KMS-11 (cell line): ENCODE results near the gene COPS3.
"Not testable (repeated sequence)": the region's sequence is repeated elsewhere in the genome, so short reads cannot be mapped to it uniquely, and the experiment has no call there.

Experiments used
- H2AFZ ChIP-seq: fragments of 200-600 bp; sonication (generic); 2 replicates; pipeline ENCODE4 v1.6.1; 2016; ENCODE audit warnings: antibody characterized with exemption, mixed run types, low read depth
- H3K27ac ChIP-seq: fragments of 200-600 bp; sonication (generic); 2 replicates; pipeline ENCODE4 v1.6.1; 2016; ENCODE audit warnings: mild to moderate bottlenecking, mixed run types
- H3K27me3 ChIP-seq: fragments of 200-600 bp; sonication (generic); 2 replicates; pipeline ENCODE4 v1.6.1; 2017; ENCODE audit warnings: mild to moderate bottlenecking, low read depth, mixed run types, moderate library complexity; ENCODE audit not compliant: insufficient read depth
- H3K36me3 ChIP-seq: fragments of 200-600 bp; sonication (generic); 2 replicates; pipeline ENCODE4 v1.6.1; 2017; ENCODE audit warnings: mild to moderate bottlenecking, mixed run types; ENCODE audit not compliant: insufficient read depth
- H3K4me1 ChIP-seq: fragments of 200-600 bp; sonication (generic); 2 replicates; pipeline ENCODE4 v1.6.1; 2016; ENCODE audit warnings: mild to moderate bottlenecking, low read depth, mixed run types; ENCODE audit not compliant: poor library complexity, severe bottlenecking
- H3K4me2 ChIP-seq: fragments of 200-600 bp; sonication (generic); 2 replicates; pipeline ENCODE4 v1.7.0; 2016; ENCODE audit warnings: mild to moderate bottlenecking, mixed run types
- H3K4me3 ChIP-seq: fragments of 200-600 bp; sonication (generic); IDR thresholded peaks from 2 replicates; pipeline ENCODE4 v1.6.1; 2017; ENCODE audit warnings: low read depth, low read length, mixed read lengths; ENCODE audit not compliant: insufficient read depth
- H3K79me2 ChIP-seq: fragments of 200-600 bp; sonication (generic); 2 replicates; pipeline ENCODE4 v1.6.1; 2016; ENCODE audit warnings: low read depth, mixed run types; ENCODE audit not compliant: insufficient read depth
- H3K9ac ChIP-seq: fragments of 200-600 bp; sonication (generic); 2 replicates; pipeline ENCODE4 v1.6.1; 2016; ENCODE audit warnings: mild to moderate bottlenecking, mixed run types
- H4K20me1 ChIP-seq: fragments of 200-600 bp; sonication (generic); 2 replicates; pipeline ENCODE4 v1.6.1; 2016; ENCODE audit warnings: mild to moderate bottlenecking, mixed run types; ENCODE audit not compliant: insufficient read depth
- CTCF ChIP-seq: fragments of 200-600 bp; sonication (generic); conservative IDR thresholded peaks from 2 replicates; pipeline ENCODE4 v1.6.1; 2017; ENCODE audit warnings: low read depth, mild to moderate bottlenecking, antibody characterized with exemption, low read length, moderate library complexity, mixed read lengths

Gene COPS3

GRCh38 chr17:17256316-17256715 lies 24.7 kb downstream of the COPS3 start:
- H3K4me3 ChIP-seq = no peak overlapping the region
- H3K4me2 ChIP-seq = no peak overlapping the region
- no peak overlapping the region for H2AFZ ChIP-seq
- no peak overlapping the region for H3K9ac ChIP-seq
- H4K20me1 ChIP-seq = no peaks in the 10 kb centered on the region
- H3K4me1 ChIP-seq = peaks cover 4% of the 10 kb centered on the region
- H3K36me3 ChIP-seq = peaks cover 3% of the 10 kb centered on the region; the same call in 1 of the 2 replicates
- no peaks in the 10 kb centered on the region for H3K27me3 ChIP-seq
- no peak overlapping the region for H3K27ac ChIP-seq
- H3K79me2 ChIP-seq = no peaks in the 10 kb centered on the region
- no peak for TF ChIP-seq CTCF

GRCh38 chr17:17255689-17256088 lies 25.4 kb downstream of the COPS3 start:
- H3K79me2 ChIP-seq, H3K4me3 ChIP-seq, H3K4me2 ChIP-seq, H4K20me1 ChIP-seq, H3K27me3 ChIP-seq, H2AFZ ChIP-seq, H3K27ac ChIP-seq, H3K9ac ChIP-seq, H3K4me1 ChIP-seq, H3K36me3 ChIP-seq: not testable (repeated sequence)

- Histone ChIP-seq H3K79me2 (no peaks in the 10 kb centered on the region), H2AFZ (no peak overlapping the region), H3K4me3 (no peak overlapping the region), H3K36me3 (0 out of 2 replicates have a peak, but pooled peaks cover 1% of the 10 kb centered on the region), H4K20me1 (no peaks in the 10 kb centered on the region), H3K9ac (no peak overlapping the region), H3K4me2 (no peak overlapping the region), H3K27ac (no peak overlapping the region), H3K4me1 (no peaks in the 10 kb centered on the region), H3K27me3 (no peaks in the 10 kb centered on the region)
- no peak for TF ChIP-seq CTCF
Observed at GRCh38 chr17:17254036-17254435, 27.0 kb downstream of the COPS3 start.

GRCh38 chr17:17253406-17253805 lies 27.6 kb downstream of the COPS3 start:
- Histone ChIP-seq H3K4me1 (no peaks in the 10 kb centered on the region), H3K27me3 (no peaks in the 10 kb centered on the region), H3K9ac (no peak overlapping the region), H3K79me2 (no peaks in the 10 kb centered on the region), H3K4me2 (no peak overlapping the region), H3K36me3 (peaks cover 7% of the 10 kb centered on the region; the same call in 1 of the 2 replicates), H4K20me1 (no peaks in the 10 kb centered on the region), H3K4me3 (no peak overlapping the region), H2AFZ (no peak overlapping the region), H3K27ac (no peak overlapping the region)
- no peak for TF ChIP-seq CTCF

GRCh38 chr17:17252149-17252661 lies 28.8 kb downstream of the COPS3 start:
- Histone ChIP-seq H3K4me2 (no peak overlapping the region), H3K27me3 (no peaks in the 10 kb centered on the region), H3K79me2 (no peaks in the 10 kb centered on the region), H3K27ac (no peak overlapping the region), H3K9ac (no peak overlapping the region), H3K36me3 (peaks cover 7% of the 10 kb centered on the region; the same call in 1 of the 2 replicates), H4K20me1 (no peaks in the 10 kb centered on the region), H3K4me1 (no peaks in the 10 kb centered on the region), H3K4me3 (no peak overlapping the region), H2AFZ (no peak overlapping the region)
- TF ChIP-seq CTCF = no peak
